ENCODE measurements around the gene C4BPB. TPM values are rescaled to one million over a fixed set of nuclear protein-coding genes. Genes with fewer than 3 reads are reported as not detected.

The C4BPB gene
- total and polyA plus RNA-seq, 2 donors = 0.71 to 1.1 TPM

- DNase-seq (ENCODE audit: low read depth in 6 of 9, low spot score in 9 of 9) = no peak
- H3K27me3 ChIP-seq (ENCODE audit: control insufficient read depth in 2 of 2, insufficient read depth in 1 of 2, low read length in 1 of 2) = no peaks in the 10 kb centered on the region
- peaks cover 12 to 23% of the 10 kb centered on the region in 2 donors for H3K4me1 ChIP-seq (ENCODE audit: control insufficient read depth in 2 of 2, insufficient read depth in 2 of 2, low read length in 2 of 2)
- WGBS = 93% methylated on average over 17 of the region's 17 CpGs
- no peaks in the 10 kb centered on the region for H3K9me3 ChIP-seq (ENCODE audit: control insufficient read depth in 2 of 2, insufficient read depth in 1 of 2, low read length in 1 of 2)
- H3K36me3 ChIP-seq (ENCODE audit: control insufficient read depth in 2 of 2, insufficient read depth in 2 of 2, low read length in 1 of 2) = no peaks in the 10 kb centered on the region
- peak overlapping the region in 1 of 2 donors; percentile 4 for H3K4me3 ChIP-seq (ENCODE audit: low read length in 2 of 2)
- H3K27ac ChIP-seq (ENCODE audit: low read depth in 1 of 2, low read length in 1 of 2) = peak overlapping the region in 1 of 2 donors; percentile 3
These were observed 1.1 kb downstream of the C4BPB start for GRCh38 chr1:207089627-207090355.

DNA sequence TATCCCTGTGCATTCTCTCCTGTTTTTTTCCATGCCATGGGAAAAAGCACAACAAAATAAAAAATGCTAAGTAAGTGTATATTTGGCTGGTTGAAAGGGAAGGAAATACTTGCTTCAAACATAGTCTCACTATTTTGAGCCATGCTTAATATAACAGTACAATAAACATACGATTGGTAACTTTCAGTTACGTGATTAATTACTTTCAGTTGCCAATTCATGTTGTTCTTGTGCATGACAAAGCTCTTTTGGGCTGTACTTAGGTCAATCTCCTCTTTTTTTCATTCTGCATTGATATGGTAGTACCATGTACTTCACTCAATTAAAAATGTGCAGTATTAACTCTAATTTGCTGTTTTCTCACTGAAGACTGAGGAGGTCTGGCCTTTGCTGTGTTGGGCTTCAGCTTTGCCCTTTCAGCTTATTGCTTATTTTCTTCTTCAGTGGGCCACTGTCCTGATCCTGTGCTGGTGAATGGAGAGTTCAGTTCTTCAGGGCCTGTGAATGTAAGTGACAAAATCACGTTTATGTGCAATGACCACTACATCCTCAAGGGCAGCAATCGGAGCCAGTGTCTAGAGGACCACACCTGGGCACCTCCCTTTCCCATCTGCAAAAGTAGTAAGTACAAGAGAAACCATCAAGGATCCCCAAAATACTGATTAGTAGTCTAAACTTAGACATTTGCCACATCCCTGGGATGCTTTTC lies 2.7 kb downstream of the C4BPB start:
- Histone ChIP-seq H3K27me3 (ENCODE audit: control insufficient read depth in 2 of 2, insufficient read depth in 1 of 2, low read length in 1 of 2) (no peaks in the 10 kb centered on the region), H3K4me3 (ENCODE audit: low read length in 2 of 2) (no peak overlapping the region), H3K9me3 (ENCODE audit: control insufficient read depth in 2 of 2, insufficient read depth in 1 of 2, low read length in 1 of 2) (no peaks in the 10 kb centered on the region), H3K4me1 (ENCODE audit: control insufficient read depth in 2 of 2, insufficient read depth in 2 of 2, low read length in 2 of 2) (peaks cover 5 to 10% of the 10 kb centered on the region in 2 donors), H3K27ac (ENCODE audit: low read depth in 1 of 2, low read length in 1 of 2) (no peak overlapping the region), H3K36me3 (ENCODE audit: control insufficient read depth in 2 of 2, insufficient read depth in 2 of 2, low read length in 1 of 2) (no peaks in the 10 kb centered on the region)
- no peak for DNase-seq (ENCODE audit: low read depth in 6 of 9, low spot score in 9 of 9)
- WGBS = 96% methylated on average over 4 of the region's 4 CpGs

- 71% methylated on average over 2 of the region's 2 CpGs for WGBS
These were observed 5.3 kb downstream of the C4BPB start for GRCh38 chr1:207093944-207094343.

DNA sequence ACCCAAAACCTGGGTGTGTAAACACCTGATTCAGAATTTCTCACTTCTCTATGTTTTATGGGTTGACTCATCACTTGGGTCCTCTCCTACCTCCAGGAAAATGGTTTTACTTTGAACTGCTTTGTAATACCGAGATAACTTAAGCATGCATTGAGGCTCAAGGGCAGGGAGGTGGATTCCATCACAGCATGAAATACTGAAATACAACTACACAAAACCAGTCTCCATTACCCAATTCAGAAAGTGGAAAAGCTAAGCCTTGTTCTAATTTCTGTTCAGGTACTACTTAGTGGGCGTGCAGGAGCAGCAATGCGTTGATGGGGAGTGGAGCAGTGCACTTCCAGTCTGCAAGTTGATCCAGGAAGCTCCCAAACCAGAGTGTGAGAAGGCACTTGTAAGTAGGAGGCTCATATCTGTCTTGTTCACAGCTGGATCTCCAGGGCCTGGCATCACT lies 9.2 kb downstream of the C4BPB start:
- DNase-seq (ENCODE audit: low read depth in 6 of 9, low spot score in 9 of 9) = no peak
- Histone ChIP-seq H3K36me3 (ENCODE audit: control insufficient read depth in 2 of 2, insufficient read depth in 2 of 2, low read length in 1 of 2) (no peaks in the 10 kb centered on the region), H3K4me1 (ENCODE audit: control insufficient read depth in 2 of 2, insufficient read depth in 2 of 2, low read length in 2 of 2) (no peaks in the 10 kb centered on the region), H3K27me3 (ENCODE audit: control insufficient read depth in 2 of 2, insufficient read depth in 1 of 2, low read length in 1 of 2) (no peaks in the 10 kb centered on the region), H3K27ac (ENCODE audit: low read depth in 1 of 2, low read length in 1 of 2) (no peak overlapping the region), H3K9me3 (ENCODE audit: control insufficient read depth in 2 of 2, insufficient read depth in 1 of 2, low read length in 1 of 2) (no peaks in the 10 kb centered on the region), H3K4me3 (ENCODE audit: low read length in 2 of 2) (no peak overlapping the region)
- 94% methylated on average over 3 of the region's 3 CpGs for WGBS

More at GRCh38 chr1:207093944-207094343, 5.3 kb downstream of the C4BPB start:
- no peak overlapping the region for H3K4me3 ChIP-seq (ENCODE audit: low read length in 2 of 2)
- H3K27me3 ChIP-seq (ENCODE audit: control insufficient read depth in 2 of 2, insufficient read depth in 1 of 2, low read length in 1 of 2) = no peaks in the 10 kb centered on the region
- no peak for DNase-seq (ENCODE audit: low read depth in 6 of 9, low spot score in 9 of 9)
- no peaks in the 10 kb centered on the region for H3K36me3 ChIP-seq (ENCODE audit: control insufficient read depth in 2 of 2, insufficient read depth in 2 of 2, low read length in 1 of 2)
- no peak overlapping the region for H3K27ac ChIP-seq (ENCODE audit: low read depth in 1 of 2, low read length in 1 of 2)
- peaks cover 0 to 5% of the 10 kb centered on the region in 2 donors for H3K4me1 ChIP-seq (ENCODE audit: control insufficient read depth in 2 of 2, insufficient read depth in 2 of 2, low read length in 2 of 2)
- no peaks in the 10 kb centered on the region for H3K9me3 ChIP-seq (ENCODE audit: control insufficient read depth in 2 of 2, insufficient read depth in 1 of 2, low read length in 1 of 2)

DNA sequence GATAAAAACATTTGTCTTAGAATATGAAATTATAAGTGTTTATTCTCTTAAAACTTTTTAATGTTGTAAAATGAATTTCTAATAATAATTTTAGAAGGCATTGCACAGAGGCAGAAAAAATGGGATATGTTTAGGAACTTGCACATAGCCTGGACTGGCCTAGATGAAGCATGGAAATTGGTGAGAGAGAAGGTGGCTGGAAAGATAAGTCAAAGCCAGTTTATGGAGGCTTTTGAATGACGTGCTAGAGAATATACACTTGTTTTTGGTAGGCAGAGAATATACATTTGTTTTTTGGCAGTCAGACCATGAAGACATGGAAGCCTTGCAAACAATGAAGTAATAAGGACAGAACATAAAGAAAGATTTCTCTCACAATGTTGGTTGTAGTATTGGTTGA lies 13.1 kb downstream of the C4BPB start:
- no peaks in the 10 kb centered on the region for H3K27me3 ChIP-seq (ENCODE audit: control insufficient read depth in 2 of 2, insufficient read depth in 1 of 2, low read length in 1 of 2)
- DNase-seq (ENCODE audit: low read depth in 6 of 9, low spot score in 9 of 9) = no peak

DNA sequence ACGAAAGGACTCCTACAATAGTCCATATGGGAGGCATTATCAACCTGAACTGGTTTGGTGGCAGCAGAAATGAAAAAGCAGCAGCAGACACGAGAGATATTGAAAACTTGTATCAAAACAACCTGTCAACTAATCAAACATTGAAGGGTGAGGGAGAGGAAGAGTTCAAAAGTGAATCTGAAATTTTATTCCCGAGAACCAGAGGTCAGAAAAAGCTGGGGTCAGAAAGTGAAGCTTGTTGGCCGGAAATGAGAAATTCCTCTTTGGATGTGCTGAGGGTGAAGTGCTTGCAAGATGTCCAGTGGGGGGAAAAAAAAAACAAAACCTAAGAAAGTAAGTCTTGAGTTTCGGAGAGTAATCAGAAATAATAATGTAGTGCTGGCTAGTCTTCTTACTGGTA lies 13.5 kb downstream of the C4BPB start:
- no peaks in the 10 kb centered on the region for H3K4me1 ChIP-seq (ENCODE audit: control insufficient read depth in 2 of 2, insufficient read depth in 2 of 2, low read length in 2 of 2)
- H3K36me3 ChIP-seq (ENCODE audit: control insufficient read depth in 2 of 2, insufficient read depth in 2 of 2, low read length in 1 of 2) = no peaks in the 10 kb centered on the region
- WGBS = 96% methylated on average over 5 of the region's 5 CpGs
- H3K9me3 ChIP-seq (ENCODE audit: control insufficient read depth in 2 of 2, insufficient read depth in 1 of 2, low read length in 1 of 2) = no peaks in the 10 kb centered on the region
- DNase-seq (ENCODE audit: low read depth in 6 of 9, low spot score in 9 of 9) = no peak
- no peak overlapping the region for H3K27ac ChIP-seq (ENCODE audit: low read depth in 1 of 2, low read length in 1 of 2)
- H3K4me3 ChIP-seq (ENCODE audit: low read length in 2 of 2) = no peak overlapping the region
- no peaks in the 10 kb centered on the region for H3K27me3 ChIP-seq (ENCODE audit: control insufficient read depth in 2 of 2, insufficient read depth in 1 of 2, low read length in 1 of 2)

More for the DNA sequence above, 13.1 kb downstream of the C4BPB start:
- no peaks in the 10 kb centered on the region for H3K9me3 ChIP-seq (ENCODE audit: control insufficient read depth in 2 of 2, insufficient read depth in 1 of 2, low read length in 1 of 2)
- no peak overlapping the region for H3K4me3 ChIP-seq (ENCODE audit: low read length in 2 of 2)
- WGBS = 99% methylated on average over 1 of the region's 1 CpG
- H3K4me1 ChIP-seq (ENCODE audit: control insufficient read depth in 2 of 2, insufficient read depth in 2 of 2, low read length in 2 of 2) = no peaks in the 10 kb centered on the region
- no peaks in the 10 kb centered on the region for H3K36me3 ChIP-seq (ENCODE audit: control insufficient read depth in 2 of 2, insufficient read depth in 2 of 2, low read length in 1 of 2)
- no peak overlapping the region for H3K27ac ChIP-seq (ENCODE audit: low read depth in 1 of 2, low read length in 1 of 2)

DNA sequence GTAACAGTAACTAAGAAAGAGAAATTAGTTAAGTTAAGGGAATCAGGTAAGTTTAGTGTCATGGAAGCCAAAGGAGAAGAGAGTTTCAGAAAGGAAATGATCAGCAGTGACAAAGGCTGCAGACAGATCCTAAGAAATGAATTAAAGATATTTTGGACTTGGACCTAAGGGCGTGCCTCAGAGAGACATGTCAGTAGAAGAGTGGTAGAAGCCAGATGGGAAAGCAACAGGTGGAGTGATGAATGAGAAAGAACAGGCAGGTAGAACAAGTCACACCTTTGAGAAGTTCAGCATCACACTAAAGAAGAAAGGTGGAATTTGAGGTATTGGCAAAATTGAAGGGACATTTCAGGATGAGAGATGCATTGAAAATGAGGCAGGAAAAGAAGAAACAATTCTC lies 14.0 kb downstream of the C4BPB start:
- Histone ChIP-seq H3K36me3 (ENCODE audit: control insufficient read depth in 2 of 2, insufficient read depth in 2 of 2, low read length in 1 of 2) (no peaks in the 10 kb centered on the region), H3K27me3 (ENCODE audit: control insufficient read depth in 2 of 2, insufficient read depth in 1 of 2, low read length in 1 of 2) (no peaks in the 10 kb centered on the region), H3K4me1 (ENCODE audit: control insufficient read depth in 2 of 2, insufficient read depth in 2 of 2, low read length in 2 of 2) (no peaks in the 10 kb centered on the region), H3K27ac (ENCODE audit: low read depth in 1 of 2, low read length in 1 of 2) (no peak overlapping the region), H3K4me3 (ENCODE audit: low read length in 2 of 2) (no peak overlapping the region), H3K9me3 (ENCODE audit: control insufficient read depth in 2 of 2, insufficient read depth in 1 of 2, low read length in 1 of 2) (no peaks in the 10 kb centered on the region)
- WGBS = 98% methylated on average over 1 of the region's 1 CpG
- no peak for DNase-seq (ENCODE audit: low read depth in 6 of 9, low spot score in 9 of 9)

DNA sequence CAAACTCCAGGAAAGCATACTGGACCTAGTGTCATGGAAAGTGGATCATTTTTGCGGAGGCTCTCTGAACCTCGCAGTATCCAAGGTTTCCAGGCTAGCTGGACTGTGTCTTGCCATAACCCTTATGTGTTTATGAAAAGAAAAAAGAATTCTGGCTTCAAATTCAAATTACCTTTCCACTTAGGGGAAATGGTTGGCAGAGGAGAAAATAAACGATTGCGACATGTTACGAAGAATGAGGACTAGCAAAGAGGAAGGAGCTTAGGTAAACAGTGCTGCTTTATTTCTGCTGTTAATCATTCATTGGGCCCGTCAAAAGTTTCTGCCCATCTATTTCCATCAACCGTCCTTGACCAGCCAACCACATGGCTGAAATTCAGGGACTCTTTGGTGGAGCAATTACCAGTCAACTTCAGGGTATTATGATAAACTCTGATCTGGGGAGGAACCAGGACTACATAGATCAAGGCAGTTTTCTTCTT lies 15.3 kb downstream of the C4BPB start, which contains the start of gene C4BPA:
Gene C4BPA, plus strand, starts transcription at position 342 of the 482 bp plus-strand sequence. CDS start 8,793 bp downstream, outside the sequence.
- H3K27ac ChIP-seq (ENCODE audit: low read depth in 1 of 2, low read length in 1 of 2) = no peak within 1 kb of the TSS
- 85% methylated on average over 7 of the region's 7 CpGs for WGBS

GRCh38 chr1:207109004-207109403 lies 20.3 kb downstream of the C4BPB start:
- no peaks in the 10 kb centered on the region for H3K4me1 ChIP-seq (ENCODE audit: control insufficient read depth in 2 of 2, insufficient read depth in 2 of 2, low read length in 2 of 2)
- no peak overlapping the region for H3K27ac ChIP-seq (ENCODE audit: low read depth in 1 of 2, low read length in 1 of 2)
- H3K27me3 ChIP-seq (ENCODE audit: control insufficient read depth in 2 of 2, insufficient read depth in 1 of 2, low read length in 1 of 2) = no peaks in the 10 kb centered on the region
- no peaks in the 10 kb centered on the region for H3K36me3 ChIP-seq (ENCODE audit: control insufficient read depth in 2 of 2, insufficient read depth in 2 of 2, low read length in 1 of 2)
- no peak for DNase-seq (ENCODE audit: low read depth in 6 of 9, low spot score in 9 of 9)
- no peaks in the 10 kb centered on the region for H3K9me3 ChIP-seq (ENCODE audit: control insufficient read depth in 2 of 2, insufficient read depth in 1 of 2, low read length in 1 of 2)
- 93% methylated on average over 3 of the region's 3 CpGs for WGBS
- H3K4me3 ChIP-seq (ENCODE audit: low read length in 2 of 2) = no peak overlapping the region

More for the DNA sequence above, 15.3 kb downstream of the C4BPB start, which contains the start of gene C4BPA:
- Histone ChIP-seq H3K27me3 (ENCODE audit: control insufficient read depth in 2 of 2, insufficient read depth in 1 of 2, low read length in 1 of 2) (no peaks in the 10 kb centered on the region), H3K36me3 (ENCODE audit: control insufficient read depth in 2 of 2, insufficient read depth in 2 of 2, low read length in 1 of 2) (no peaks in the 10 kb centered on the region), H3K4me1 (ENCODE audit: control insufficient read depth in 2 of 2, insufficient read depth in 2 of 2, low read length in 2 of 2) (no peaks in the 10 kb centered on the region), H3K4me3 (ENCODE audit: low read length in 2 of 2) (no peak within 1 kb of the TSS), H3K9me3 (ENCODE audit: control insufficient read depth in 2 of 2, insufficient read depth in 1 of 2, low read length in 1 of 2) (no peaks in the 10 kb centered on the region)
- DNase-seq (ENCODE audit: low read depth in 6 of 9, low spot score in 9 of 9) = no peak
